ENCODE data around the gene PODXL2.

DNA sequence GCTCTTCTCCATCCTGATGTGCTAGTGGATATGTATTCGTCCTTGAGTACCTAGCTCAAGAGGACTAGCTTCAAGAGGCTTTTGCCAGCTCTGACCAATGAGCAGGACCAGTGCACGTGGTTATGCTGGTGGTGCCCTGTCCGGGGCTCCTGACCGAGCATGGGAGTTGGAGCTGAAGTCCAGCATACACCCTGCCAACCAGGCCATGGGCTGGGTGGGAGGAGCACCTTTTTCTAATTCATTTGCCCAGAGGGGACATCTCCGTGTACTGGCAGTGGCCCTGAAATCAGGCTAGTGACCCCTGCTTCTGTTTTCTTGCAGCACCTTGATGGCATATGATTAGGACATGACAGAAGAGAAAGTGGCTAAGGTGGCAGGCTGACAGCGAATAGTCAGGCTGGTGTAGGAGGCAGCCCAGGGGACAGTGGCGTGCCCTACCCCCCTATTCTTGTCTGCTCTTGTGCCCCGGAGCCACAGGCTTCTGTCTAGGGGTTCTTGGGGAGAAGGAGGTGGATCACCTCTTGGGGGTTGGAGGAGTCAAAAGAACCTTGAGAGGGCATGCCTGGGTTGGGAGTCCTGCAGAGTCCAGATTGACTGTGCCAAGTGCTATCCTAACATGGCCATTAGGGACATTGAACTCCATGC, 16.5 kb downstream of the PODXL2 start:
- TF ChIP-seq, protein P1, sequence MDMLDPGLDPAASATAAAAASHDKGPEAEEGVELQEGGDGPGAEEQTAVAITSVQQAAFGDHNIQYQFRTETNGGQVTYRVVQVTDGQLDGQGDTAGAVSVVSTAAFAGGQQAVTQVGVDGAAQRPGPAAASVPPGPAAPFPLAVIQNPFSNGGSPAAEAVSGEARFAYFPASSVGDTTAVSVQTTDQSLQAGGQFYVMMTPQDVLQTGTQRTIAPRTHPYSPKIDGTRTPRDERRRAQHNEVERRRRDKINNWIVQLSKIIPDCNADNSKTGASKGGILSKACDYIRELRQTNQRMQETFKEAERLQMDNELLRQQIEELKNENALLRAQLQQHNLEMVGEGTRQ (IDR thresholded peaks at IDR 0.05; ENCODE audit: low read length): no peak
- TF ChIP-seq CEBPB (IDR thresholded peaks at IDR 0.05; ENCODE audit: low read depth, low read length): no peak
- TF ChIP-seq, protein P2, sequence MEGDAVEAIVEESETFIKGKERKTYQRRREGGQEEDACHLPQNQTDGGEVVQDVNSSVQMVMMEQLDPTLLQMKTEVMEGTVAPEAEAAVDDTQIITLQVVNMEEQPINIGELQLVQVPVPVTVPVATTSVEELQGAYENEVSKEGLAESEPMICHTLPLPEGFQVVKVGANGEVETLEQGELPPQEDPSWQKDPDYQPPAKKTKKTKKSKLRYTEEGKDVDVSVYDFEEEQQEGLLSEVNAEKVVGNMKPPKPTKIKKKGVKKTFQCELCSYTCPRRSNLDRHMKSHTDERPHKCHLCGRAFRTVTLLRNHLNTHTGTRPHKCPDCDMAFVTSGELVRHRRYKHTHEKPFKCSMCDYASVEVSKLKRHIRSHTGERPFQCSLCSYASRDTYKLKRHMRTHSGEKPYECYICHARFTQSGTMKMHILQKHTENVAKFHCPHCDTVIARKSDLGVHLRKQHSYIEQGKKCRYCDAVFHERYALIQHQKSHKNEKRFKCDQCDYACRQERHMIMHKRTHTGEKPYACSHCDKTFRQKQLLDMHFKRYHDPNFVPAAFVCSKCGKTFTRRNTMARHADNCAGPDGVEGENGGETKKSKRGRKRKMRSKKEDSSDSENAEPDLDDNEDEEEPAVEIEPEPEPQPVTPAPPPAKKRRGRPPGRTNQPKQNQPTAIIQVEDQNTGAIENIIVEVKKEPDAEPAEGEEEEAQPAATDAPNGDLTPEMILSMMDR (IDR thresholded peaks at IDR 0.05; ENCODE audit: control extremely low read depth in 1 of 3, insufficient read depth in 1 of 3, low read depth in 1 of 3, low read length in 3 of 3): no peak
- TF ChIP-seq HDAC6 (IDR thresholded peaks at IDR 0.05; ENCODE audit: low read depth, low read length): no peak
- no peak for TF ChIP-seq SUZ12 (IDR thresholded peaks at IDR 0.05; ENCODE audit: low read length)
- no peak for TF ChIP-seq ZNF274 (IDR thresholded peaks at IDR 0.05; ENCODE audit: borderline replicate concordance, extremely low read depth, low read length)
- no peak for TF ChIP-seq RFX5 (IDR thresholded peaks at IDR 0.05; ENCODE audit: borderline replicate concordance, low read depth, low read length)
- no peak for TF ChIP-seq POLR2A (IDR thresholded peaks at IDR 0.05; ENCODE audit: control extremely low read depth in 1 of 2, low read depth in 2 of 2, low read length in 2 of 2)
- no peak for TF ChIP-seq EZH2 (IDR thresholded peaks at IDR 0.05; ENCODE audit: low read depth, low read length, severe bottlenecking)
- TF ChIP-seq, protein P3, sequence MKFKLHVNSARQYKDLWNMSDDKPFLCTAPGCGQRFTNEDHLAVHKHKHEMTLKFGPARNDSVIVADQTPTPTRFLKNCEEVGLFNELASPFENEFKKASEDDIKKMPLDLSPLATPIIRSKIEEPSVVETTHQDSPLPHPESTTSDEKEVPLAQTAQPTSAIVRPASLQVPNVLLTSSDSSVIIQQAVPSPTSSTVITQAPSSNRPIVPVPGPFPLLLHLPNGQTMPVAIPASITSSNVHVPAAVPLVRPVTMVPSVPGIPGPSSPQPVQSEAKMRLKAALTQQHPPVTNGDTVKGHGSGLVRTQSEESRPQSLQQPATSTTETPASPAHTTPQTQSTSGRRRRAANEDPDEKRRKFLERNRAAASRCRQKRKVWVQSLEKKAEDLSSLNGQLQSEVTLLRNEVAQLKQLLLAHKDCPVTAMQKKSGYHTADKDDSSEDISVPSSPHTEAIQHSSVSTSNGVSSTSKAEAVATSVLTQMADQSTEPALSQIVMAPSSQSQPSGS (IDR thresholded peaks at IDR 0.05; ENCODE audit: low read length): no peak
- TF ChIP-seq FOSL1 (IDR thresholded peaks at IDR 0.05; ENCODE audit: insufficient read depth, low read depth, low read length): no peak

Data from H1 (cell line).